Smooth muscle cell (in vitro differentiated cells): ENCODE measurements around the gene PCBD1. TPM values are rescaled to one million over a fixed set of nuclear protein-coding genes. Genes with fewer than 3 reads are reported as not detected.

Experiments
- DNase-seq: peaks from one replicate; lab custom pipeline; 2025; ENCODE audit not compliant: unreplicated experiment; lab: John Stamatoyannopoulos, UW
- H2AFZ ChIP-seq: fragments of 200-600 bp; sonication (generic); 2 replicates; pipeline ENCODE4 v1.6.0; 2016; ENCODE audit warnings: antibody characterized with exemption, low read depth, mild to moderate bottlenecking
- H3F3A ChIP-seq: fragments of 200-600 bp; sonication (generic); 2 replicates; pipeline ENCODE4 v1.6.0; 2017; ENCODE audit warnings: antibody characterized with exemption, low read depth
- H3K27ac ChIP-seq: fragments of 200-600 bp; sonication (generic); 2 replicates; pipeline ENCODE4 v1.5.1; 2016; ENCODE audit warnings: low read depth, mild to moderate bottlenecking
- H3K27me3 ChIP-seq: fragments of 200-600 bp; sonication (generic); 2 replicates; pipeline ENCODE4 v1.6.1; 2016; ENCODE audit warnings: low read depth, mild to moderate bottlenecking
- H3K36me3 ChIP-seq: fragments of 200-600 bp; sonication (generic); 2 replicates; pipeline ENCODE4 v1.5.1; 2016; ENCODE audit warnings: low read depth
- H3K4me1 ChIP-seq: fragments of 200-600 bp; sonication (generic); 2 replicates; pipeline ENCODE4 v1.5.1; 2016; ENCODE audit warnings: low read depth
- H3K4me2 ChIP-seq: fragments of 200-600 bp; sonication (generic); 2 replicates; pipeline ENCODE4 v1.6.0; 2016; ENCODE audit warnings: mild to moderate bottlenecking
- H3K4me3 ChIP-seq: fragments of 200-600 bp; sonication (generic); 2 replicates; pipeline ENCODE4 v1.5.1; 2016; ENCODE audit warnings: mild to moderate bottlenecking
- H3K79me2 ChIP-seq: fragments of 200-600 bp; sonication (generic); 2 replicates; pipeline ENCODE4 v1.6.0; 2016; ENCODE audit warnings: low read depth, mild to moderate bottlenecking
- H3K9ac ChIP-seq: fragments of 200-600 bp; sonication (generic); 2 replicates; pipeline ENCODE4 v1.6.0; 2016; ENCODE audit warnings: low read depth
- H3K9me3 ChIP-seq: fragments of 200-600 bp; sonication (generic); replicated peaks from 2 replicates; pipeline ENCODE4 v1.5.1; 2016; ENCODE audit warnings: low read depth
- H4K20me1 ChIP-seq: fragments of 200-600 bp; sonication (generic); 2 replicates; pipeline ENCODE4 v1.6.0; 2016; ENCODE audit warnings: low read depth
- WGBS: methylation state at CpG from one replicate; pipeline ENCODE4 v1.1.7; 2016; ENCODE audit warnings: low lambda C conversion rate; 5-methylcytosine and 5-hydroxymethylcytosine counted together
- polyA plus RNA-seq: library from polyadenylated mRNA; unstranded; fragments of >200 nt; fragmentation: Nextera tagmentation; extraction: Ambion mirVana; gene quantifications from 2 replicates; pipeline ENCODE4 v1.2.1, GENCODE V29; 2016
- total RNA-seq: library from RNA; depleted of rRNA; stranded (reverse); fragments of >200 nt; gene quantifications from 2 replicates; pipeline ENCODE4 v1.2.3, GENCODE V29; 2014
- TF ChIP-seq, protein P1 (sequence below): fragments of 200-600 bp; sonication (generic); IDR thresholded peaks from 2 replicates; pipeline ENCODE4 v1.5.1; 2017; ENCODE audit warnings: borderline replicate concordance, mild to moderate bottlenecking, antibody characterized with exemption; ENCODE audit not compliant: insufficient read depth, poor library complexity, severe bottlenecking

The PCBD1 gene
- total and polyA plus RNA-seq, 2 experiments from 2014 or later, result 34.7 TPM

DNA sequence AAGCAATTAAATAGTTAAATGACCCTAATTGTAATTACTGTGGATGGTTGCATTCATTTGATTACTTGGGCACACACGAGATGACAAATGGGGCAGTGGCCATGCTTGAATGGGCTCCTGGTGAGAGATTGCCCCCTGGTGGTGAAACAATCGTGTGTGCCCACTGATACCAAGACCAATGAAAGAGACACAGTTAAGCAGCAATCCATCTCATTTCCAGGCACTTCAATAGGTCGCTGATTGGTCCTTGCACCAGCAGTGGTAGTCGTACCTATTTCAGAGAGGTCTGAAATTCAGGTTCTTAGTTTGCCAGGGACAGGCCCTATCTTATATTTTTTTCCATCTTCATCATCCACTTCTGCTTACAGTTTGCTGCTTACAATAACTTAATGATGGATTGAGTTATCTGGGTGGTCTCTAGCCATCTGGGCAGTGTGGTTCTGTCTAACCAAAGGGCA lies 8.3 kb downstream of the PCBD1 start:
- H3K36me3 ChIP-seq, result no peaks in the 10 kb centered on the region
- WGBS, result 27% methylated on average over 4 of the region's 4 CpGs

DNA sequence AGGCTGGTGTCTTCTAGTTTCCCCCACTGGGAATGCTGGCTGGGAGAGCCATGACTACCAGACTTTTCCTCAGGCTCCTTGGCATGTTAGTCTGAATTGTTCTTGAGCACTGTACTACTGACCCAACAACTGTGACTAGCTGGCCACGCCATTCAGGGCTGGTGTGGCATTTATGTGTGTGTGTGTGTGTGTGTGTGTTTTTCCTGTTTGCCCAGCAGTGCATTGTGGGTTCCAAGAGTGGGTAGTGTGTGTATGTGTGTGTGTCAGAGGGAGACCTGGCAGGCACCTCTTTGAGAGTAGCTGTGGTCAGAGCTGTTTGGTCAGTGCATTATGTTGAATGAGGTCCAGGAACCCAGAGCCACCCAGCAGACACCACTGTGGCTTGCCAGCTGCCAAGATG lies 9.2 kb downstream of the PCBD1 start:
- 73% methylated on average over 1 of the region's 1 CpG for WGBS
- DNase-seq, result no peak

More for the DNA sequence above, 8.3 kb downstream of the PCBD1 start:
- H3K9ac ChIP-seq, result no peak overlapping the region
- DNase-seq, result no peak
- no peaks in the 10 kb centered on the region for H3K4me1 ChIP-seq
- no peaks in the 10 kb centered on the region for H3F3A ChIP-seq
- no peak overlapping the region for H3K4me2 ChIP-seq
- H4K20me1 ChIP-seq, result no peaks in the 10 kb centered on the region
- no peaks in the 10 kb centered on the region for H3K9me3 ChIP-seq
- H3K27ac ChIP-seq, result no peak overlapping the region
- no peaks in the 10 kb centered on the region for H3K79me2 ChIP-seq
- no peak overlapping the region for H3K4me3 ChIP-seq
- TF ChIP-seq, protein P1, sequence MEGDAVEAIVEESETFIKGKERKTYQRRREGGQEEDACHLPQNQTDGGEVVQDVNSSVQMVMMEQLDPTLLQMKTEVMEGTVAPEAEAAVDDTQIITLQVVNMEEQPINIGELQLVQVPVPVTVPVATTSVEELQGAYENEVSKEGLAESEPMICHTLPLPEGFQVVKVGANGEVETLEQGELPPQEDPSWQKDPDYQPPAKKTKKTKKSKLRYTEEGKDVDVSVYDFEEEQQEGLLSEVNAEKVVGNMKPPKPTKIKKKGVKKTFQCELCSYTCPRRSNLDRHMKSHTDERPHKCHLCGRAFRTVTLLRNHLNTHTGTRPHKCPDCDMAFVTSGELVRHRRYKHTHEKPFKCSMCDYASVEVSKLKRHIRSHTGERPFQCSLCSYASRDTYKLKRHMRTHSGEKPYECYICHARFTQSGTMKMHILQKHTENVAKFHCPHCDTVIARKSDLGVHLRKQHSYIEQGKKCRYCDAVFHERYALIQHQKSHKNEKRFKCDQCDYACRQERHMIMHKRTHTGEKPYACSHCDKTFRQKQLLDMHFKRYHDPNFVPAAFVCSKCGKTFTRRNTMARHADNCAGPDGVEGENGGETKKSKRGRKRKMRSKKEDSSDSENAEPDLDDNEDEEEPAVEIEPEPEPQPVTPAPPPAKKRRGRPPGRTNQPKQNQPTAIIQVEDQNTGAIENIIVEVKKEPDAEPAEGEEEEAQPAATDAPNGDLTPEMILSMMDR, result peak; percentile 87
- no peaks in the 10 kb centered on the region for H3K27me3 ChIP-seq
- H2AFZ ChIP-seq, result no peak overlapping the region

DNA sequence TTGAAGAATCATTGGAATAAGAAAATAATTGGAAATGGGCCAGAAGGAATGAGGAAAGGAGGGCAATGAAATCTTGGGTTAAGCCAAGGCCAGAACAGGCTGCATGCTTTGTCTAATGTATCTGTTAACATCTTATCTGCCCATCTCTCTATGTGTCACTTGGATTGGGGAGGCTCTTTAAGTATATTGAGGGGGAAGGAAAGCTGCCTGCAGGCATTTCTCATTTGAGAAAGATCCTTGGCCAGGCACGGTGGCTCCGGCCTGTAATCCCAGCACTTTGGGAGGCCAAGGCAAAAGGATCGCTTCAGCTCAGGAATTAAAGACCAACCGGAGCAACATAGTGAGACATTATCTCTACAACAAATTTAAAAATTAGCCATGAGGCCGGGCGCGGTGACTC lies 14.3 kb downstream of the PCBD1 start:
- Histone ChIP-seq H3K27me3 (no peaks in the 10 kb centered on the region), H3K36me3 (no peaks in the 10 kb centered on the region), H2AFZ (no peak overlapping the region), H3K4me3 (no peak overlapping the region), H3K4me2 (no peak overlapping the region), H3K4me1 (no peaks in the 10 kb centered on the region), H4K20me1 (no peaks in the 10 kb centered on the region), H3K9me3 (no peaks in the 10 kb centered on the region), H3K79me2 (no peaks in the 10 kb centered on the region), H3K9ac (no peak overlapping the region), H3F3A (no peaks in the 10 kb centered on the region), H3K27ac (no peak overlapping the region)
- DNase-seq, result no peak
- TF ChIP-seq, protein P1, result no peak
- 60% methylated on average over 7 of the region's 7 CpGs for WGBS

More for the DNA sequence above, 9.2 kb downstream of the PCBD1 start:
- H3K79me2 ChIP-seq, result no peaks in the 10 kb centered on the region
- H3K27me3 ChIP-seq, result no peaks in the 10 kb centered on the region
- no peak overlapping the region for H3K4me2 ChIP-seq
- no peak overlapping the region for H3K27ac ChIP-seq
- H3K4me3 ChIP-seq, result no peak overlapping the region
- no peaks in the 10 kb centered on the region for H4K20me1 ChIP-seq
- no peaks in the 10 kb centered on the region for H3K9me3 ChIP-seq
- TF ChIP-seq, protein P1, result no peak
- H2AFZ ChIP-seq, result no peak overlapping the region
- no peaks in the 10 kb centered on the region for H3F3A ChIP-seq
- no peaks in the 10 kb centered on the region for H3K4me1 ChIP-seq
- no peaks in the 10 kb centered on the region for H3K36me3 ChIP-seq
- no peak overlapping the region for H3K9ac ChIP-seq

DNA sequence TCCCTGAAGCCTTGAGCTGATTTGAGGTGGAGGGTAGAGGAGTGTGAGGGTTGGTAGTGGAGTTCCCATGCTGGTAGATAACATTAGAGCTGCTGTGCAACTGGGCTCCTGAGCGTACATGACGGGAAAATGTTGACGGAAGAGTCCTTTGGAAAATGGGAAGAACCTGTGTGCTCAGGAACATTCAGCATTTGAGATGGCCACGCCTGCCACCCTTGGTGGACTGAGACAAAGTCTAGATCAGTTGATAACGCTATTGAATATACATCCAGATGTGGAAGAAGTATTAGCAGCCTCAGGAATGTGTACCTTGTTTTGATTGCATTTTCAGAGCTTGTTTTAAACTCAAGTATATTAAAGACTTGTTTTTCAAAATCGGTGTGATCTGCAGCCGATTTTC lies 16.1 kb downstream of the PCBD1 start:
- DNase-seq, result no peak
- Histone ChIP-seq H4K20me1 (no peaks in the 10 kb centered on the region), H2AFZ (no peak overlapping the region), H3K4me3 (no peak overlapping the region), H3K36me3 (no peaks in the 10 kb centered on the region), H3K4me1 (no peaks in the 10 kb centered on the region), H3K27ac (no peak overlapping the region), H3K79me2 (no peaks in the 10 kb centered on the region), H3K4me2 (no peak overlapping the region), H3K27me3 (no peaks in the 10 kb centered on the region), H3F3A (no peaks in the 10 kb centered on the region), H3K9me3 (no peaks in the 10 kb centered on the region), H3K9ac (no peak overlapping the region)
- 98% methylated on average over 7 of the region's 7 CpGs for WGBS
- TF ChIP-seq, protein P1, result no peak
